Liver (tissue), 9 donors: Measurements from ENCODE around the gene FAM222A. TPM values are rescaled to one million over a fixed set of nuclear protein-coding genes. Genes with fewer than 3 reads are reported as not detected.
A peak's percentile ranks its signal among the peaks of the same experiment; 100 is the strongest.

Experiments used
- DNase-seq: peaks from one replicate; pipeline ENCODE4 v3.0.0-alpha.2; 2017; ENCODE audit warnings: low spot score
- H3K27ac ChIP-seq, 2 donors: one replicate each; pipeline ENCODE4 v1.7.0; 2013; ENCODE audit warnings: inconsistent platforms in 2 of 2, low read length in 2 of 2, control low read depth in 1 of 2, low read depth in 1 of 2, mild to moderate bottlenecking in 1 of 2
- H3K27me3 ChIP-seq, 4 donors: one replicate each; pipeline versions ENCODE4 v1.6.1 to v1.7.0; 2013; ENCODE audit warnings: low read length in 3 of 4, inconsistent platforms in 1 of 4, mild to moderate bottlenecking in 1 of 4, moderate library complexity in 1 of 4; ENCODE audit not compliant: control insufficient read depth in 4 of 4, insufficient read depth in 4 of 4
- H3K36me3 ChIP-seq, 4 donors: one replicate each; pipeline versions ENCODE4 v1.6.1 to v1.7.0; 2013; ENCODE audit warnings: low read length in 3 of 4, mild to moderate bottlenecking in 3 of 4, low read depth in 1 of 4, moderate library complexity in 1 of 4; ENCODE audit not compliant: control insufficient read depth in 4 of 4, insufficient read depth in 3 of 4
- H3K4me1 ChIP-seq, 4 donors: one replicate each; pipeline versions ENCODE4 v1.6.1 to v1.7.0; 2013; ENCODE audit warnings: low read length in 3 of 4, mild to moderate bottlenecking in 3 of 4, moderate library complexity in 1 of 4; ENCODE audit not compliant: control insufficient read depth in 4 of 4, insufficient read depth in 4 of 4
- H3K4me3 ChIP-seq, 3 donors: one replicate each; pipeline versions ENCODE4 v1.6.1 to v1.7.0; 2013; ENCODE audit warnings: low read length in 3 of 3, control low read depth in 1 of 3, low read depth in 1 of 3, mild to moderate bottlenecking in 1 of 3
- H3K9ac ChIP-seq, 2 donors: one replicate each; pipeline ENCODE4 v1.7.0; 2013; ENCODE audit warnings: low read length in 2 of 2, mild to moderate bottlenecking in 2 of 2, moderate library complexity in 2 of 2, control low read depth in 1 of 2, low read depth in 1 of 2
- H3K9me3 ChIP-seq, 4 donors: one replicate each; pipeline versions ENCODE4 v1.6.1 to v1.7.0; 2013; ENCODE audit warnings: low read length in 3 of 4; ENCODE audit not compliant: control insufficient read depth in 4 of 4
- EGR1 ChIP-seq, 2 donors: IDR thresholded peaks; 2 replicates each; pipeline ENCODE4 v1.6.1; 2016 to 2018; ENCODE audit warnings: antibody characterized with exemption in 2 of 2, low read depth in 2 of 2
- FOXA1 ChIP-seq: IDR thresholded peaks from 2 replicates; pipeline ENCODE4 v1.6.1; 2016; ENCODE audit warnings: antibody characterized with exemption
- FOXA2 ChIP-seq: IDR thresholded peaks from 2 replicates; pipeline ENCODE4 v1.6.1; 2016; ENCODE audit warnings: antibody characterized with exemption
- GABPA ChIP-seq, 2 donors: IDR thresholded peaks in 1 of 2; conservative IDR thresholded peaks in 1 of 2; 2 replicates each; pipeline ENCODE4 v1.6.1; 2016; ENCODE audit warnings: antibody characterized with exemption in 2 of 2, mild to moderate bottlenecking in 1 of 2, moderate library complexity in 1 of 2
- HNF4A ChIP-seq, 2 donors: conservative IDR thresholded peaks; 2 replicates each; pipeline ENCODE4 v1.6.1; 2016; ENCODE audit warnings: antibody characterized with exemption in 2 of 2, mild to moderate bottlenecking in 2 of 2
- HNF4G ChIP-seq: IDR thresholded peaks from 2 replicates; pipeline ENCODE4 v1.6.1; 2016; ENCODE audit warnings: antibody characterized with exemption
- JUND ChIP-seq, 2 donors: IDR thresholded peaks; 2 replicates each; pipeline ENCODE4 v1.6.1; 2016; ENCODE audit warnings: antibody characterized with exemption in 2 of 2
- NR2F2 ChIP-seq: IDR thresholded peaks from 2 replicates; pipeline ENCODE4 v1.6.1; 2016; ENCODE audit warnings: antibody characterized with exemption
- RAD21 ChIP-seq, 2 donors: IDR thresholded peaks; 2 replicates each; pipeline ENCODE4 v1.6.1; 2016; ENCODE audit warnings: antibody characterized with exemption in 2 of 2, mild to moderate bottlenecking in 2 of 2
- RXRA ChIP-seq, 2 donors: IDR thresholded peaks; 2 replicates each; pipeline ENCODE4 v1.6.1; 2017 to 2018; ENCODE audit warnings: antibody characterized with exemption in 2 of 2, mild to moderate bottlenecking in 1 of 2
- SP1 ChIP-seq: IDR thresholded peaks from 2 replicates; pipeline ENCODE4 v1.6.1; 2018; ENCODE audit warnings: antibody characterized with exemption, mild to moderate bottlenecking
- TAF1 ChIP-seq: conservative IDR thresholded peaks from 2 replicates; pipeline ENCODE4 v1.6.1; 2016; ENCODE audit warnings: antibody characterized with exemption, mild to moderate bottlenecking
- YY1 ChIP-seq: IDR thresholded peaks from 2 replicates; pipeline ENCODE4 v1.6.1; 2016; ENCODE audit warnings: antibody characterized with exemption, mild to moderate bottlenecking
- WGBS: extraction: QIAGEN DNeasy Blood & Tissue Kit; methylation state at CpG from one replicate; pipeline ENCODE4 v1.1.7; 2013; 5-methylcytosine and 5-hydroxymethylcytosine counted together
- polyA plus RNA-seq, 2 donors: library from polyadenylated mRNA; stranded (reverse) in 1 of 2; unstranded in 1 of 2; fragments of 200-250 nt in 1 of 2; fragments of >200 nt in 1 of 2; fragmentation: Nextera tagmentation in 1 of 2; extraction: Ambion mirVana in 1 of 2; gene quantifications; one replicate each; pipeline versions ENCODE4 v1.2.1 to v1.2.3, GENCODE V29; 2013 to 2015
- total RNA-seq, 2 donors: library from RNA; depleted of rRNA; stranded (reverse); fragments of >200 nt; gene quantifications; one replicate each; pipeline ENCODE4 v1.2.3, GENCODE V29; 2014
- TF ChIP-seq, protein P1 (sequence below): IDR thresholded peaks from 2 replicates; pipeline ENCODE4 v1.6.1; 2016; ENCODE audit warnings: antibody characterized with exemption, mild to moderate bottlenecking
- TF ChIP-seq, protein P2 (sequence below): IDR thresholded peaks from 2 replicates; pipeline ENCODE4 v1.6.1; 2016; ENCODE audit warnings: antibody characterized with exemption
- TF ChIP-seq, protein P3 (sequence below): IDR thresholded peaks from 2 replicates; pipeline ENCODE4 v1.6.1; 2016; ENCODE audit warnings: antibody characterized with exemption
- TF ChIP-seq, protein P4 (sequence below): fragments of 150-350 bp; IDR thresholded peaks from 2 replicates; pipeline ENCODE4 v1.5.1; 2017; ENCODE audit warnings: improper control_type of control experiment, low read depth, low read length; ENCODE audit not compliant: missing input control
- TF ChIP-seq, protein P5 (sequence below): IDR thresholded peaks from 2 replicates; pipeline ENCODE4 v1.6.1; 2016; ENCODE audit warnings: antibody characterized with exemption
- donor health status: healthy.
- donor health status: healthy.
- donor health status: healthy.
- donor health status: healthy.
- donor health status: healthy.

The FAM222A gene
- total and polyA plus RNA-seq, 4 donors, result 0.97 to 2.2 (median 1.9) TPM

DNA sequence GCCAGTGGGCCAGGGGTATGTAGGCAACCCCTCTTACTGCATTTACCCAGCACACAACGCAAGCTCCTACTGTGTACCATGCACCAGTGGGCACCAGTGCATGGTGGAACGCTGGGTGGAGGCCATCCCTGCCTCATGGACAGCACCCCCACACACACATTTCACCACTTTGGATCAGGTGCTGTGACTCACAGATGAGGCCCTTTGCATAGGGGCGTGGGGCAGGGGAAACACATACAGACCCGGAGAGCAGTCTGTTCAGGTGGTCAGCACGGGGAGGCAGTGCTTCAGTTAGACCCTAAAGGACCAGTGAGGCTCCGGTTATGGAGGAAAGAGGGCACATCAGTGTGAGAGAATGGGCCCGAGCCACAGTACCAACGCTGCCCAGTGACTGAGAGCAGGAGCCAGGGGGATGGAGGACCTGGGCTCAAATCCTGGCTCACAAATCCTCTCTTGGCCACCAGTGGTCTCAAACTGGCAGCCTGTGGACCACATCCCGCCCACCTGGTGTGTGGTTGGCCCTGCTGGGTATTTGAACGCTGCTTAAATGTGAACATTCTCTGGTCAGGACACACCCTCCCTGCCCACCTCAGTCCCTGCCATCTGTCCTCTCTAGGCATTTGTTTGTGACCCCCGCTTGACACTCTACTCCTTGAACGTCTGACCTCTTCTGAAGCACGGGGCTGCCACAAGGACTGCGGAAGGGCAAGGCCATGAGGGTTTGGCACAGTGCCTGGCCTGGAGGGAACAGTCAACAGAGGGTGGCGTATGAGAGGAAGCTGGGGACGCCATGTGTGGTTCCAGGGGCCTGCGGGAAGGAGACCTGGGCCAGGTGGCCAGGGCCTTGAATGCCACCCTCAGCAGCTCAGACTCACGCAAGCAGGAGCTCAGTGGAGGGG lies 46.7 kb downstream of the FAM222A start:
- no peak overlapping the region for H3K9ac ChIP-seq
- 60% methylated on average over 18 of the region's 18 CpGs for WGBS
- H3K4me1 ChIP-seq, result peaks cover 9 to 21% (median 17%) of the 10 kb centered on the region in 4 donors
- no peak overlapping the region for H3K27ac ChIP-seq
- no peak overlapping the region for H3K4me3 ChIP-seq
- TF ChIP-seq, protein P1, sequence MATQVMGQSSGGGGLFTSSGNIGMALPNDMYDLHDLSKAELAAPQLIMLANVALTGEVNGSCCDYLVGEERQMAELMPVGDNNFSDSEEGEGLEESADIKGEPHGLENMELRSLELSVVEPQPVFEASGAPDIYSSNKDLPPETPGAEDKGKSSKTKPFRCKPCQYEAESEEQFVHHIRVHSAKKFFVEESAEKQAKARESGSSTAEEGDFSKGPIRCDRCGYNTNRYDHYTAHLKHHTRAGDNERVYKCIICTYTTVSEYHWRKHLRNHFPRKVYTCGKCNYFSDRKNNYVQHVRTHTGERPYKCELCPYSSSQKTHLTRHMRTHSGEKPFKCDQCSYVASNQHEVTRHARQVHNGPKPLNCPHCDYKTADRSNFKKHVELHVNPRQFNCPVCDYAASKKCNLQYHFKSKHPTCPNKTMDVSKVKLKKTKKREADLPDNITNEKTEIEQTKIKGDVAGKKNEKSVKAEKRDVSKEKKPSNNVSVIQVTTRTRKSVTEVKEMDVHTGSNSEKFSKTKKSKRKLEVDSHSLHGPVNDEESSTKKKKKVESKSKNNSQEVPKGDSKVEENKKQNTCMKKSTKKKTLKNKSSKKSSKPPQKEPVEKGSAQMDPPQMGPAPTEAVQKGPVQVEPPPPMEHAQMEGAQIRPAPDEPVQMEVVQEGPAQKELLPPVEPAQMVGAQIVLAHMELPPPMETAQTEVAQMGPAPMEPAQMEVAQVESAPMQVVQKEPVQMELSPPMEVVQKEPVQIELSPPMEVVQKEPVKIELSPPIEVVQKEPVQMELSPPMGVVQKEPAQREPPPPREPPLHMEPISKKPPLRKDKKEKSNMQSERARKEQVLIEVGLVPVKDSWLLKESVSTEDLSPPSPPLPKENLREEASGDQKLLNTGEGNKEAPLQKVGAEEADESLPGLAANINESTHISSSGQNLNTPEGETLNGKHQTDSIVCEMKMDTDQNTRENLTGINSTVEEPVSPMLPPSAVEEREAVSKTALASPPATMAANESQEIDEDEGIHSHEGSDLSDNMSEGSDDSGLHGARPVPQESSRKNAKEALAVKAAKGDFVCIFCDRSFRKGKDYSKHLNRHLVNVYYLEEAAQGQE, result no peak
- TF ChIP-seq RXRA (IDR thresholded peaks at IDR 0.05), result peak; percentile 94 to 97
- peak; percentile 65 for TF ChIP-seq SP1
- no peak for TF ChIP-seq YY1
- peak; percentile 44 to 64 for TF ChIP-seq RAD21 (IDR thresholded peaks at IDR 0.05)
- TF ChIP-seq, protein P2, sequence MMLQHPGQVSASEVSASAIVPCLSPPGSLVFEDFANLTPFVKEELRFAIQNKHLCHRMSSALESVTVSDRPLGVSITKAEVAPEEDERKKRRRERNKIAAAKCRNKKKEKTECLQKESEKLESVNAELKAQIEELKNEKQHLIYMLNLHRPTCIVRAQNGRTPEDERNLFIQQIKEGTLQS, result no peak
- TF ChIP-seq, protein P3, sequence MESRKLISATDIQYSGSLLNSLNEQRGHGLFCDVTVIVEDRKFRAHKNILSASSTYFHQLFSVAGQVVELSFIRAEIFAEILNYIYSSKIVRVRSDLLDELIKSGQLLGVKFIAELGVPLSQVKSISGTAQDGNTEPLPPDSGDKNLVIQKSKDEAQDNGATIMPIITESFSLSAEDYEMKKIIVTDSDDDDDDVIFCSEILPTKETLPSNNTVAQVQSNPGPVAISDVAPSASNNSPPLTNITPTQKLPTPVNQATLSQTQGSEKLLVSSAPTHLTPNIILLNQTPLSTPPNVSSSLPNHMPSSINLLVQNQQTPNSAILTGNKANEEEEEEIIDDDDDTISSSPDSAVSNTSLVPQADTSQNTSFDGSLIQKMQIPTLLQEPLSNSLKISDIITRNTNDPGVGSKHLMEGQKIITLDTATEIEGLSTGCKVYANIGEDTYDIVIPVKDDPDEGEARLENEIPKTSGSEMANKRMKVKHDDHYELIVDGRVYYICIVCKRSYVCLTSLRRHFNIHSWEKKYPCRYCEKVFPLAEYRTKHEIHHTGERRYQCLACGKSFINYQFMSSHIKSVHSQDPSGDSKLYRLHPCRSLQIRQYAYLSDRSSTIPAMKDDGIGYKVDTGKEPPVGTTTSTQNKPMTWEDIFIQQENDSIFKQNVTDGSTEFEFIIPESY, result no peak
- no peak for TF ChIP-seq TAF1
- TF ChIP-seq GABPA (IDR thresholded peaks at IDR 0.05 in 1 of 2, conservative IDR thresholded peaks at IDR 0.05 in 1 of 2), result no peak
- TF ChIP-seq HNF4G, result no peak
- TF ChIP-seq FOXA1, result peak; percentile 84
- peak; percentile 62 to 71 for TF ChIP-seq HNF4A (conservative IDR thresholded peaks at IDR 0.05)
- TF ChIP-seq EGR1 (IDR thresholded peaks at IDR 0.05; ENCODE audit: low read depth in 2 of 2), result no peak
- TF ChIP-seq, protein P4, sequence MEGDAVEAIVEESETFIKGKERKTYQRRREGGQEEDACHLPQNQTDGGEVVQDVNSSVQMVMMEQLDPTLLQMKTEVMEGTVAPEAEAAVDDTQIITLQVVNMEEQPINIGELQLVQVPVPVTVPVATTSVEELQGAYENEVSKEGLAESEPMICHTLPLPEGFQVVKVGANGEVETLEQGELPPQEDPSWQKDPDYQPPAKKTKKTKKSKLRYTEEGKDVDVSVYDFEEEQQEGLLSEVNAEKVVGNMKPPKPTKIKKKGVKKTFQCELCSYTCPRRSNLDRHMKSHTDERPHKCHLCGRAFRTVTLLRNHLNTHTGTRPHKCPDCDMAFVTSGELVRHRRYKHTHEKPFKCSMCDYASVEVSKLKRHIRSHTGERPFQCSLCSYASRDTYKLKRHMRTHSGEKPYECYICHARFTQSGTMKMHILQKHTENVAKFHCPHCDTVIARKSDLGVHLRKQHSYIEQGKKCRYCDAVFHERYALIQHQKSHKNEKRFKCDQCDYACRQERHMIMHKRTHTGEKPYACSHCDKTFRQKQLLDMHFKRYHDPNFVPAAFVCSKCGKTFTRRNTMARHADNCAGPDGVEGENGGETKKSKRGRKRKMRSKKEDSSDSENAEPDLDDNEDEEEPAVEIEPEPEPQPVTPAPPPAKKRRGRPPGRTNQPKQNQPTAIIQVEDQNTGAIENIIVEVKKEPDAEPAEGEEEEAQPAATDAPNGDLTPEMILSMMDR, result no peak
- peak; percentile 79 for TF ChIP-seq NR2F2
- TF ChIP-seq, protein P5, sequence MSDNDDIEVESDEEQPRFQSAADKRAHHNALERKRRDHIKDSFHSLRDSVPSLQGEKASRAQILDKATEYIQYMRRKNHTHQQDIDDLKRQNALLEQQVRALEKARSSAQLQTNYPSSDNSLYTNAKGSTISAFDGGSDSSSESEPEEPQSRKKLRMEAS, result no peak
- TF ChIP-seq FOXA2, result peak; percentile 77
- TF ChIP-seq JUND (IDR thresholded peaks at IDR 0.05), result no peak
- H3K9me3 ChIP-seq, result no peaks in the 10 kb centered on the region
- H3K27me3 ChIP-seq, result no peaks in the 10 kb centered on the region
- peak; percentile 69 for DNase-seq
- H3K36me3 ChIP-seq, result no peaks in the 10 kb centered on the region
